GM18517 (cell line): ENCODE measurements around the gene SCAMP3.
"Not testable (repeated sequence)": the region's sequence is repeated elsewhere in the genome, so short reads cannot be mapped to it uniquely, and the experiment has no call there.

Source experiments
- ATAC-seq: cut with Tn5 transposase; IDR thresholded peaks from one replicate; pipeline ENCODE4 v1.9.1; 2021; ENCODE audit warnings: mild to moderate bottlenecking, moderate library complexity; ENCODE audit not compliant: unreplicated experiment

SCAMP3 gene

DNA sequence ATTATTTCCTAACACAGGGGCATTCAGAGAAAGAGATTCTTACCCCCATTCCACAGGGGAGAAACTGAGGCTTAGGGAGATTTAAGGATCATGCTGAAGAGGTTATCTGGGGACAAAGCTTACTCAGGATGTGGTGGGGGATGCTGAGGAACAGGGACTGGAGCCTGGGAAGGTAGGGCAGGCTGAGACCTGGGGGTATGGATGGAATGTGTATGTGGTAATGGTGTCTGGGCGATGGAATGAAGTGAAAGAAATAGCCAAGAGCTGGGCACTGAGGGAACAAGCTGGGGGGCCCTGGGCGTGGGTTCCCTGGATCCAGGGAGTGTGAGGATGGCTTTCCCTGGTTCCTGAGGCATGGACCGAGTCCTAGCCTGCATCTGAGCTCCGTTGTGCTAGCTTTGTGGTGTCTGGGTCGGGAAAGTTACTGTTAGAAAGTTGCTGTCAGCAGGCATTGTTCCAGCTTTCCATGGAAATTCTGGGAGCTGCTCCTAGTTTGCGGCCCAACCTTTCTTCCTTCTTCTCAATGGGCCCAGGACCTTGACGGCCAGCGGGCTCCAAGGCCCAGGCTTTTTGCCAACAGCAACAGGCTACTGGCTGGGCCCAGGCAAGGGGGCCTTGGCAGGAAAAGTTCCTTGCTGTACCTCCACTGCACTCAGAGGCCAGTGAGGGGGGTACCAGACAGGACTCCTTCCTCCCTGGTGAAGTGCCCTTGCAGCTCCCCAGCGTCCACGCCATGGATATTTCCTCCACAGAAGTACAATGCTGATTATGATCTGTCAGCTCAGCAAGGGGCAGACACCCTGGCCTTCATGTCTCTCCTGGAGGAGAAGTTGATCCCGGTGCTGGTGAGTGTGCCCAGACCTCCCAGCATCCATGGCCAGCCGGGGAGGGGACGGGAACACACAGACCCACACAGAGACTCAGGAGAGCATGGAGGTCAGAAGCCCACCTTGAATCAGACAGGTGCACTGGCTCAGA is 29.9 kb downstream of the SCAMP3 start:
- ATAC-seq = not testable (repeated sequence)

DNA sequence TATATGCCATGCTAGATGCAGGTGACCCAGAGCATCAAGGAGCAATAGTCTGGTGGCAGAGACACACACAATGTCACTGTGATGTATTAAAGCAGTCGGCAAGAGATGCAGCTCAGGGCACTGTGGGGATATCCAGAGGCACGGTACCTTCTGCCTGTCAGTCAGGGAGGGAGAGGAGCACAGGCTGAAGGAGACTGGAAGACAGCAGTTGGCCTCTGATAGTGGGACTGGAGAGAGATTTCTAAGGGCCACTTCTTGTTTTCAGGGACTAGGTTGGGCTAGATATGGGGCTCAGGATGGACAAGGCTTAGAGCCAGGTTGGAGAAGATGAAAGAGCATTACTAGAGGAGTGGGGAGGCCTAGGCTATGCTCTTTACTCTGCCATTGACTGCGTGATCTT is 30.9 kb downstream of the SCAMP3 start:
- not testable (repeated sequence) for ATAC-seq

DNA sequence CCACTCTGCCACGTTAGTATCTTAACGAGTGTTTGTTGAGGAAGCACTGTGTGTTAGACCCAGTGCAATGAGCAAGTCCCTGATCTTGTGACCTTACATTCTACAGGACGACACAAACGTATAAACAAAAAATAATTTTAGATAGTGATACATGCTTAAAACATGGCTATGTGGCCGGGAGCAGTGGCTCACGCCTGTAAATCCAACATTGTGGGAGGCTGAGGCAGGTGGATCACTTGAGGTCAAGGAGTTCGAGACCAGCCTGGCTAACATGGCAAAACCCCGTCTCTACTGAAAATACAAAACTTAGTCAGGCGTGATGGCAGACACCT is 34.1 kb downstream of the SCAMP3 start:
- ATAC-seq = no peak

DNA sequence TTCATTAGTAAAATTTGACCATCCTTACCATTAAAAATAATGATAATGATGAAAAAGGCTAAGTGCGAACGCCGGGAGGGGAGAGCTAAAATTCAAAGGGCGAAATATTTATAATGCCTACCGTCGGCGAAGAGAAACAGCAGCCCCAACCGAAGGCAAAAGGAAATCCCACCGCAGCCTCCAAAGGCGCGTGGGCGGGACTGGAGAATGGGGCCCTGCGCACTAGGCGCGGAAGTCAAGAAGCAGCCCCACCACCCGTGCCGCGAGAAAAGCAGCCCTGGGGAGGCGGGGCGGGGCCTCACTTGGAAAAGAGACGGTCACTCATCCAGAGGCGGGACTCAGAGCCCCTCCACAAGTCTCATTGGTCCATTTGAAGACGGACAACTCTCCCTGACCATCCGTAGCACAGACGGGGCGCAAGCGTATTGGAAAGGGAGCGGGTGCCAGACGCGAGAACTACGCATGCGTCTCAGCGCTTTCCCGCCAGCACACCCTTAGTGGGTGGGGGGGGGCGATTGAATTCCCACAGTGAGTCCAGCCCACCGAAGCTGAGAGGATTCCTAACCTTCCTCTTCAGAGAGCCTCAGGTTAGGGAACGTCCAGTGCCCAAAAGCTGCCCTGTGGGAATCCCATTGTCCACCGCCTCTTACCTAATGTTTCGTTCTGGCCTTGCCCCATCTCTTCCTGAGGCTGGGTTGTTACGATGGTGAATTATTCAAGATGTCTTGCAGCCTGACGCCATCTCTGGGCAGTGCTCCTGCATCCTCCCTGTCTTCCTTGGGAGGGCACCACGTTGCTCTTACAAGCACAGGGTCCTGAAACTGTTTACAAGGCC is 34.7 kb downstream of the SCAMP3 start:
- ATAC-seq = peak; percentile 86

DNA sequence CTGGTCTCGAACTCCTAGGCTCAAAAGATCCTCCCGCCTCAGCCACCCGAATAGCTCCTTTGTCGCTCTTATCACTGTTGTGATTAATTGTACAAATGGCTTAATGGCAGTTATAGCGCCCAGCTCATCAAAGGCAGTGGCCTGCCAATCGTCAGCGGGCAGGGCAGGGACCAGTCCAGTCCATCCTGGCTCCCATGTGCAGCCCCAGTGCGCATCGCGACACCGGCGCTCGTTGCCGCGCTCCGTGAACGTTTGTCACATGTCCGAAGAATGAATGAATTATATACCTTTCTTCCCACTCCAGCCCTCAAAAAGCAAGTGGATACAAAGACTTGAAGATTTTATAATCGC is 35.3 kb downstream of the SCAMP3 start:
- peak; percentile 7 for ATAC-seq

DNA sequence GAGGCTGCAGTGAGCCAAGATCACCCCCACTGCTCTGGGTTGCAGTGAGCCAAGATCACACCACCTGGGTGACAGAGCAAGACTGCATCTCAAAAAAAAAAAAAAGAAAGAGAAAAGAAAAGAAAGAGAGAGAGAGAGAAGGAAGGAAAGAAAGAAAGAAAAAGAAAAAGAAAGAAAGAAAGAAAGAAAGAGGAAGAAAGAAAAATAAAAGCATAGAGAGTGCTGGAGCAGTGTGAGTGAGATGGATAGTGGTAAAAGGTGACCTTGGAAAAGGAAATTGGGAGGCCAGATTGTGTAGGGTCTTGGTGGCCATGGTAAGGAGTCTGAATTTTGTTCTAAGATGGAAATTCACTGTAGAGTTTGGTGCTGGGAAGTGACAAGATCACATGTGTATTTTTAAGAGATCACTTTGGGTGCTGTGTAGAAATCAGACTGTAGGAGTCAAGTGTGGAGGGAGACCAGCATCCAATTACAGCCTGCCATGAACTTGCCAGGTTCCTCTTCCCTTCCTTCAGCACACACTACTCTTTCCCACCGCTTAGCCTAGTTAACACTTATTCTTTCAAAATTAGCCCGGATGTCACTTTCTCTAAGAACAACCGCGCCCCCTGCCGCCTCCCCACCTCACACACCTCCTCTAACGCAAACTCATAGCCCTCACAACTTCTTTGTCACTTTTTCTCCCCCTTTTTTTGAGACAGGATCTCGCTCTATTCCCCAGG is 35.8 kb downstream of the SCAMP3 start:
- peak; percentile 41 for ATAC-seq

DNA sequence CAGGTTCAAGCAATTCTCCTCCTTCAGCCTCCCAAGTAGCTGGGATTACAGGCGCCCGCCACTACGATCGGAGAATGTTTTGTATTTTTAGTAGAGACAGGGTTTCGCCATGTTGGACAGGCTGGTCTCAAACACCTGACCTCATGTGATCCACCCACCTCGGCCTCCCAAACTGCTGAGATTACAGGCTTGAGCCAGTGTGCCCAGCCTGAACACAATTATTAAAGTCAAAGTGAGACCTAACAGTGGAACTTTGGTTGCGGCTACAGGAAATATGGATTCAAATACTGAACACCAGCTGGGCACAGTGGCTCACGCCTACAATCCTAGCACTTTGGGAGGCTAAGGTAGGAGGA is 36.8 kb downstream of the SCAMP3 start:
- not testable (repeated sequence) for ATAC-seq

DNA sequence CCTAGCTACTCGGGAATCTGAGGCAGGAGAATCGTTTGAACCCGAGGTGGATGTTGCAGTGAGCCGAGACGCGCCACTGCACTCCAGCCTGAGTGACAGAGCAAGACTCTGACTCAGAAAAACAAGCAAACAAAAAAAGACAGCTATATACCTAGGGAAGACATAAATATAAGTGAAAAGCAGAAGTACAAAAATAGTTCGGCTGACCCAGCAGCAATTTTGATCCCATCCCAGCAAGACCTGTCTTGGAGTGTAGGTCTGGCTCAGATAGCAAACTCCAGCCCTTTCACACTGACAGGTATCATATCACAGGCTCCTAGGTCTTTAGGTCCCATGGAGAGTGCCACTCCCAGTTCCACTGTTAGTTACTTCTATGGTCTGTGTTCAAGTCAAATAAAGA is 39.1 kb downstream of the SCAMP3 start:
- no peak for ATAC-seq

DNA sequence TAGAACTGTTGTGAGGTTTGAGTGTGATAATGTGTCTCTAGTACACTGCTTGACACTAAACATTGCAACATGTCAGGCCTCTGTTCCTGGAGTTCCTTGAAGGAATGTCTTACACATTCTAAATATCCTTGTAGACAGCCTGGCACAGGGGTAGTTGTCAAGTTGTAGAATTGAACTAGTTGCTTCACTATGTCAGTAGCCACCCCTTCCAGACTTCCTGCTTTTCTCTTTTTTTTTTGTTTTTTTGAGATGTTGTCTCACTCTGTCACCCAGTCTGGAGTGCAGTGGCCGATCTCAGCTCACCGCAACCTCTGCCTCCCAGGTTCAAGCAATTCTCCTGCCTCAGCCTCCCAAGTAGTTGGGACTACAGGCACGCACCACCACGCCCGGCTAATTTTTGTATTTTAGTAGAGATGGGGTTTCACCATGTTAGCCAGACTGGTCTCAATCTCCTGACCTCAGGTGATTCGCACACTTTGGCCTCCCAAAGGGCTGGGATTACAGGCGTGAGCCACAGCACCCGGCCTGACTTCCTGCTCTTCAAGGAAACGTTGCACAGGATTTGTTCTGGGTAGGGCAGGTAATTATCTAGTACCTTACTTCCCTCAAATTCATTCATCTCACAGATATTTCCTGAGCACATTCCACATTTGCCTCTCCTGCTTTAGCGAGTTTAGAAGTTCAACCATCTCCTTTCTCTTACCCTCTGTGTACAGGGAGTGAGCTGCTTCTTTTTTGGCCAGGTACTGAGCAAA is 41.8 kb downstream of the SCAMP3 start:
- ATAC-seq = not testable (repeated sequence)

DNA sequence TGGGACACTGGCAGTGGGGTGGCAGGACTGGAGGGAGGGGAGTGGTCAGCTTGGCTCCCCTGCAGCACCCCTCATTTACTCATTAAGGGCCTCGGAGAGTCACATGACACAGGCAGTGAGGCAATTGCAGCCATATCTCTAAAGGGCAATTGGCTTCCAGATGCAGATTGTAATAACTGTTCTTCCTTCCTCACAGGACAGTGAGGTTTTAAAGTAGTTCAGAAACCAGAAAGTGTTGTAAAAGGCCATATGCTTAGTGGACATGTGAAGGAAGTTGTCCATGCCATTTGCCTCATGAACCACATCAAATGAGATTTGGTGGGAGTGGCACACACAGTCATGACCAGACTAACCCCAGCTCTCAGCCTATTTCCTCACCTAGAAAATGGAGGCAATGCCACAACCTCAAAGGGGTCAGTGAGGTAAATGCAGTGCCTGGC is 42.5 kb downstream of the SCAMP3 start:
- ATAC-seq = no peak

DNA sequence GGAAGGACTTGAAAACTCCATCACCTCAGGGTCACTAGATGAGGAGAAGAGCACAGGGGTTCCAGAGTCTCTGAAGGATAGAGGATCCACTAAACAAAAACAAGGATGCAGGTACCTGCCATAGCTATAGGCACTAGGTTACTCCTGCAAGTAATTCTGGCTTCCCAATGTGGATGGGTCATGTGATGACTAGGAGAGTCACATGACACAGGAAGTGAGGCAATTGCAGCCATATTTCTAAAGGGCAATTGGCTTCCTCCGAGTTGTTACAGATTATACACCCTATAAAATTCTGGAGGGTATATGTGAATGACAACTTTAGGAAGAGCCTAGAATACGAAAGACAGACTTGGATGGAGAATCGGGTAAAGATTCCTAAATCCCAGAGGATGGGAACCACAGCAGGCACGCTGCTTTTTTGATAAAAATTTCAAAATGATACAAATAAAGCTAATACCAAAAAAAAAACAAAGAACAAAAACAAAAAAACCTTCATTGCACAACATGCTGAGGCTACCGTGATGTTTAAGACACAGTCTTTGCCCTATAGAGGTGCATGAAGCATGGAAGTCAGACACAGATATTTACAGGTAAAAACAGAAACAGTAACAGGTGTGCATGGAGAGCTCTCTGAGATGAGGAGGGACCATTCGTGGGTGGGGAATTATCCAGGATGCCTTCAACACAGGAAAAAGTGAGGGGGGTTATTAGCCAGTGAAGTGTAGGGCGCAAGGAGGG is 43.1 kb downstream of the SCAMP3 start:
- ATAC-seq = no peak

DNA sequence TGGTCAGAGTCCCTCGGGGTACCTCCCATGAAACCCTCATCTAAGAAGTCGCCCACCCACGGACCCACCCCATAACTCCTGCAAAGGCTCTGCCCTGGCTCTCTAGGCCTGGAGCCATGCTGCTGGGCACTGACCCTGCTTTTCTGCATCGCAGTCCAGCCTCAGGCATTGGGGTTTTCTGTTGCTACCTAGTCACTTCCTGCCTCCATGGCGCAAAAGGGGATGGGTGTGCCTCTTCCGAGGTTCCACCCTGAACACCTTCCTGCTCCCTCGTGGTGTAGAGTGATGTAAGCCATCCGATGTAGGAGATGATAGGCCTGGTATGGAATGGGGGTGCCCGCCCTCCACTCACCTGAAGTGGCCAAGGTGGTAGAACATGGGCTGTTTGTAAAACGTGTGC is 47.5 kb downstream of the SCAMP3 start:
- not testable (repeated sequence) for ATAC-seq

DNA sequence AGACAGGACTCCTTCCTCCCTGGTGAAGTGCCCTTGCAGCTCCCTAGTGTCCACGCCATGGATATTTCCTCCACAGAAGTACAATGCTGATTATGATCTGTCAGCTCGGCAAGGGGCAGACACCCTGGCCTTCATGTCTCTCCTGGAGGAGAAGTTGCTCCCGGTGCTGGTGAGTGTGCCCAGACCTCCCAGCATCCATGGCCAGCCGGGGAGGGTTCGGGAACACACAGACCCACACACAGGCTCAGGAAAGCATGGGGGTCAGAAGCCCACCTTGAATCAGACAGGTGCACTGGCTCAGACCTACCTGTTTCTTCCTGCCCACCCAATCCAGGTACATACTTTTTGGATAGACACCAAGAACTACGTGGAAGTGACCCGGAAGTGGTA is 50.1 kb downstream of the SCAMP3 start:
- ATAC-seq = not testable (repeated sequence)

DNA sequence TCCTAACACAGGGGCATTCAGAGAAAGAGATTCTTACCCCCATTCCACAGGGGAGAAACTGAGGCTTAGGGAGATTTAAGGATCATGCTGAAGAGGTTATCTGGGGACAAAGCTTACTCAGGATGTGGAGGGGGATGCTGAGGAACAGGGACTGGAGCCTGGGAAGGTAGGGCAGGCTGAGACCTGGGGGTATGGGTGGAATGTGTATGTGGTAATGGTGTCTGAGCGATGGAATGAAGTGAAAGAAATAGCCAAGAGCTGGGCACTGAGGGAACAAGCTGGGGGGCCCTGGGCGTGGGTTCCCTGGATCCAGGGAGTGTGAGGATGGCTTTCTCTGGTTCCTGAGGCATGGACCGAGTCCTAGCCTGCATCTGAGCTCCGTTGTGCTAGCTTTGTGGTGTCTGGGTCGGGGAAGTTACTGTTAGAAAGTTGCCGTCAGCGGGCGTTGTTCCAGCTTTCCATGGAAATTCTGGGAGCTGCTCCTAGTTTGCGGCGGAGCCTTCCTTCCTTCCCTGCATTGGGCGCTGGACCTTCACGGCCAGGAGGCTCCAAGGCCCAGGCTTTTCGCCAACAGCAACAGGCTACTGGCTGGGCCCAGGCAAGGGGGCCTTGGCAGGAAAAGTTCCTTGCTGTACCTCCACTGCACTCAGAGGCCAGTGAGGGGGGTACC is 50.6 kb downstream of the SCAMP3 start:
- ATAC-seq = not testable (repeated sequence)

DNA sequence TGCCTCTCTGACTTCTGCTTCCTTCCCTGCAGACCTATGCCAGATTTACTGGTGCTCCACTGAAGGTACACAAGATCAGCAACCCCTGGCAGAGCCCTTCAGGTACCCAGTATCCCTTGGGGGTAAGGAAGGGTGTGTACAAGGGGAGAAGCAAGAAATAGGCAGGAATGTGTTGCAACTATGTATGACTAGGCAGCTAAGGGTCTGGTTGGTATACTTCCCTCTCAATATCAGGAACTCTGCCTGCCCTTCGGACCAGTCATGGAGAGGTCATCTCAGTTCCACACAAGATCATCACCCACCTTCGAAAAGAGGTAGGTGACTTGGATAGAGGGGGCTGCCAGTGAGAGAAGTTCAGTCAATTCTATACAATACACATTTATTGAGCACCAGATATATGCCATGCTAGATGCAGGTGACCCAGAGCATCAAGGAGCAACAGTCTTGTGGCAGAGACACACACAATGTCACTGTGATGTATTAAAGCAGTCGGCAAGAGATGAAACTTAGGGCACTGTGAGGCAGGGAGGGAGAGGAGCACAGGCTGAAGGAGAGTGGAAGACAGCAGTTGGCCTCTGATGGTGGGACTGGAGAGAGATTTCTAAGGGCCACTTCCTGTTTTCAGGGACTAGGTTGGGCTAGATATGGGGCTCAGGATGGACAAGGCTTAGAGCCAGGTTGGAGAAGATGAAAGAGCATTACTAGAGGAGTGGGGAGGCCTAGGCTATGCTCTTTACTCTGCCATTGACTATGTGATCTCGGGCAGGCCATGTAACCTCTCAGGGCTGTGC is 51.7 kb downstream of the SCAMP3 start:
- no peak for ATAC-seq

DNA sequence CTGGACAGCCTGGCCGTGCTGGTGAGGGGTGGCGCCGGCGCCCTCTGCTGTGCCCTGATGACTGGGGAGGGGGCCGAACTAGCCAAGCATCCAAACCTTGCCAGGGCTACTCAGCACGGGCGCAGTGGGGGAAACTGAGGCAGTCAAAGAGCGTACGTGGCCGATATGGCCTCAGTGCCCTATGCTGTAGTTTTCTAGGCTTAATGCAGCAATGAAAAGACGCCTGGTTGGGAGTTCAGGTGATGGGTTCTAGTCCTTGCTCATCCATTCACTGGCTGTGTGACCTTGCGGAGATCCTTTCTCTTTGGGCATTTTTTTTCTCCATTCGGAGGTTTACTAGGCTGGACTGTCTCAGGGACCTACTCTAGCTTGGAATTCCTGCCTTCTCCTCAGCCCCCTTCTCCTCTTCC is 52.8 kb downstream of the SCAMP3 start:
- no peak for ATAC-seq

DNA sequence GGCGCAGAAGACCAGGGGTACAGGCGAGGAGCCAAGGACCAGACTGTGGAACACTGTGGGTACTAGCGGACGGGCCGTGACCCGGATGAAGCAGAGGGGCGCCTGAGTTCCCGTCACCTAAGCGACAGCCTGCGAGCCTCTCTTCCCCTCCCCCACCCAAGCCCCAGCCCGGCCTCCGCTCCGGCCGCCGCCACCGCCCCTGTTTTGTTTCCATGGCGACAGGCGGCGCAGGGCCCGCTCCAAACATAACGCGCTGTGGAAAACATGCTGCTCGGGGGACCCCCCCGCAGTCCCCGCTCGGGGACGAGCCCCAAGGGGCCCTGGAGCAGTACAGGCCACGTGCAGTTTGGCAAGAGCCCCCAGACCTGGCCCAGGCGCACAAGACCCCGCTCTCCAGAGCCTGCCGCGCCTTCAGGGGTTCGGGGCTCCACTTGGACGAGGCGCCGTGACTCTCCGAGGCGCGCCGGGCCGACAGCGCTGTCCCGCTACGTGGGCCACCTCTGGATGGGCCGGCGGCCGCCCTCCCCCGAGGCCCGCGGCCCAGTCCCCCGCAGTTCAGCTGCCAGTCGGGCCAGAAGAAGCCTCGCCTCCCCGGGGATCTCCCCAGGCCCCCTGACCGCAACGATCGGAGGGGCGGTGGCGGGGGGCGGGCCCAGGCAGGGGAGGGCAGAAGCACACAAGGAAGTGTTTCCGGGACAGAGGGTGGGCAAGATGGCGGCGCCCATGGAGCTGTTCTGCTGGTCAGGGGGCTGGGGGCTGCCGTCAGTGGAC is 53.4 kb downstream of the SCAMP3 start, which contains the start of gene MTX1:
TSS of gene MTX1 (plus strand) at position 155 of the 771 bp plus-strand sequence. CDS start at position 265, 110 bp downstream.
- peak; percentile 57 for ATAC-seq
